Ascending aorta (tissue), 2 donors: Measurements from ENCODE around the gene GCNT3. TPM values are rescaled to one million over a fixed set of nuclear protein-coding genes. Genes with fewer than 3 reads are reported as not detected.

Source experiments
- DNase-seq, 2 donors: peaks; one replicate each; pipeline ENCODE4 v3.0.0-alpha.2; 2019; ENCODE audit warnings: low spot score in 2 of 2
- H3K27ac ChIP-seq, 2 donors: fragments of 200-600 bp; sonication (generic); one replicate each; pipeline ENCODE4 v1.5.1; 2016 to 2017; ENCODE audit warnings: mild to moderate bottlenecking in 1 of 2
- H3K27me3 ChIP-seq: fragments of 200-600 bp; sonication (generic); one replicate; pipeline ENCODE4 v1.5.1; 2017
- H3K36me3 ChIP-seq, 2 donors: fragments of 200-600 bp; sonication (generic); one replicate each; pipeline ENCODE4 v1.5.1; 2016
- H3K4me1 ChIP-seq, 2 donors: fragments of 200-600 bp; sonication (generic); one replicate each; pipeline ENCODE4 v1.5.1; 2016 to 2017; ENCODE audit warnings: mild to moderate bottlenecking in 1 of 2
- H3K4me3 ChIP-seq, 2 donors: fragments of 200-600 bp; sonication (generic); one replicate each; pipeline ENCODE4 v1.5.1; 2016 to 2017; ENCODE audit warnings: mild to moderate bottlenecking in 1 of 2
- H3K9me3 ChIP-seq, 2 donors: fragments of 200-600 bp; sonication (generic); one replicate each; pipeline ENCODE4 v1.5.1; 2016
- intact Hi-C: fragments of 100-400 bp; cut with DNase I; formaldehyde crosslinking; loops from one replicate; pipeline ENCODE4 v1.15.1; 2023
- total RNA-seq: library from RNA; depleted of rRNA; stranded (reverse); fragments of >200 nt; gene quantifications from one replicate; pipeline ENCODE4 v1.1.0, GENCODE V29; 2016
- TF ChIP-seq, protein P1 (sequence below), 3 experiments: fragments of 200-600 bp in 2 of 3; fragments of 450-650 bp in 1 of 3; sonication (generic) in 2 of 3; IDR thresholded peaks; one replicate each; pipeline ENCODE4 v1.5.1; 2016 to 2019; ENCODE audit warnings: antibody characterized with exemption in 3 of 3, mild to moderate bottlenecking in 1 of 3, moderate library complexity in 1 of 3

GCNT3 gene
- total RNA-seq, 1 donor from 2014 or later: not detected

DNA sequence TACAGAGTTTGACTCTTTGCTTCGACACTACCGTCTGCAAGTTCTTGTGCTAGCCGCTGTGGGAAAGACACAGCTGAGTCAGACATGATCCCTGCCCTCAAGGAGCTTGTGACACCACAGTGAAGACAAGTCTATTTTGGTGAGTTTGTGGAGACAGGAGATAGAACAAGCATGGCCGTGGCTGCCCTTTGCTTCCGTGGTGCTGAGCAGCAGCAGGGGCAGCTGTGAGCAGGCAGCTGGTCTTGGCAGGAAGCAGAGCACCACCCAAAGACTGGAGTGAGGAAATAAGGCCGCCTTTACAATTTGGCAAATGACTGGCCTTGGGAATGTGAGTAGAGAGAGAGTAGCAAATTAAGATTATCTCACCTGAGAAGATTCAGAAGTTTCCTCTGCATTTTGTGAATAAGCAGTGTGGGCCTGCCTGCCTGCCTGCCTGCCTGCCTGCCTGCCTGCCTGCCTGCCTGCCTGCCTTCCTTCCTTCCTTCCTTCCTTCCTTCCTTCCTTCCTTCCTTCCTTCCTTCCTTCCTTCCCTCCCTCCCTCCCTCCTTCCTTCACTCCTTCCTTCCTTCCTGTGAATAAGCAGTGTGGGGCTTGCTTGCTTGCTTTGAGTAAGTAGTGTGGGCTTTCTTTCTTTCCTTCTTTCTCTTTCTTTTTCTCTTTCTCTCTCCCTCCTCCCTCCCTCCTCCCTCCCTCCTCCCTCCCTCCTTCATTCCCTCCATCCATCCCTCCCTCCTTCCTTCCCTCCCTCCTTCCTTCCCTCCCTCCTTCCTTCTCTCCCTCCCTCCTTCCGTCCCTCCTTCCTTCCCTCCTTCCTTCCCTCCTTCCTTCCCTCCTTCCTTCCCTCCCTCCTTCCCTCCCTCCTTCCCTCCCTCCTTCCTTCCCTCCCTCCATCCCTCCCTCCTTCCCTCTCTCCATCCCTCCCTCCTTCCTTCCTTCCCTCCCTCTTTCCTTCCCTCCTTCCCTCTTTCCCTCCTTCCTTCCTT is 1.6 kb upstream of the GCNT3 start:
- TF ChIP-seq, protein P1, sequence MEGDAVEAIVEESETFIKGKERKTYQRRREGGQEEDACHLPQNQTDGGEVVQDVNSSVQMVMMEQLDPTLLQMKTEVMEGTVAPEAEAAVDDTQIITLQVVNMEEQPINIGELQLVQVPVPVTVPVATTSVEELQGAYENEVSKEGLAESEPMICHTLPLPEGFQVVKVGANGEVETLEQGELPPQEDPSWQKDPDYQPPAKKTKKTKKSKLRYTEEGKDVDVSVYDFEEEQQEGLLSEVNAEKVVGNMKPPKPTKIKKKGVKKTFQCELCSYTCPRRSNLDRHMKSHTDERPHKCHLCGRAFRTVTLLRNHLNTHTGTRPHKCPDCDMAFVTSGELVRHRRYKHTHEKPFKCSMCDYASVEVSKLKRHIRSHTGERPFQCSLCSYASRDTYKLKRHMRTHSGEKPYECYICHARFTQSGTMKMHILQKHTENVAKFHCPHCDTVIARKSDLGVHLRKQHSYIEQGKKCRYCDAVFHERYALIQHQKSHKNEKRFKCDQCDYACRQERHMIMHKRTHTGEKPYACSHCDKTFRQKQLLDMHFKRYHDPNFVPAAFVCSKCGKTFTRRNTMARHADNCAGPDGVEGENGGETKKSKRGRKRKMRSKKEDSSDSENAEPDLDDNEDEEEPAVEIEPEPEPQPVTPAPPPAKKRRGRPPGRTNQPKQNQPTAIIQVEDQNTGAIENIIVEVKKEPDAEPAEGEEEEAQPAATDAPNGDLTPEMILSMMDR (IDR thresholded peaks at IDR 0.05): no peak
- H3K4me3 ChIP-seq: no peak overlapping the region
- intact Hi-C loops: no loop called here

DNA sequence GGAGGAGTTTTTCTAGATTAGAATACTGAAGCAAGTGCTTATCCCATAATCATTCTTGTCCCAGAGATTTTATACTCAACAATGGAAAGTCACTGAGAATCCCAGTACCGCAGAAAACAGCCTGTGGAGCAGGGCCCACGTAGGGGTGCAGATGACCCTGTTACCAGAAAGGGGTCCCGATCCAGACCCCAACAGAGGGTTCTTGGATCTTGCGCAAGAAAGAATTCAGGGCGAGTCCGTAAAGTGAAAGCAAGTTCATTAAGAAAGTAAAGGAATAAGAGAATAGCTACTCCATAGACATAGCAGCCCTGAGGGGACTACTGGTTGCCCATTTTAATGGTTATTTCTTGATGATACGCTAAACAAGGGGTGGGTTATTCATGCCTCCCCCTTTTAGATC is 2.6 kb downstream of the GCNT3 start:
- Histone ChIP-seq H3K4me1 (no peaks in the 10 kb centered on the region), H3K9me3 (no peaks in the 10 kb centered on the region), H3K4me3 (no peak overlapping the region), H3K27me3 (no peaks in the 10 kb centered on the region), H3K36me3 (no peaks in the 10 kb centered on the region), H3K27ac (no peak overlapping the region)
- no peak for DNase-seq
- intact Hi-C loops: no loop called here
- TF ChIP-seq, protein P1 (IDR thresholded peaks at IDR 0.05): no peak

More for the DNA sequence above, 1.6 kb upstream of the GCNT3 start:
- no peaks in the 10 kb centered on the region for H3K27me3 ChIP-seq
- H3K4me1 ChIP-seq: no peaks in the 10 kb centered on the region
- no peak overlapping the region for H3K27ac ChIP-seq
- H3K36me3 ChIP-seq: no peaks in the 10 kb centered on the region
- no peaks in the 10 kb centered on the region for H3K9me3 ChIP-seq
- no peak for DNase-seq

DNA sequence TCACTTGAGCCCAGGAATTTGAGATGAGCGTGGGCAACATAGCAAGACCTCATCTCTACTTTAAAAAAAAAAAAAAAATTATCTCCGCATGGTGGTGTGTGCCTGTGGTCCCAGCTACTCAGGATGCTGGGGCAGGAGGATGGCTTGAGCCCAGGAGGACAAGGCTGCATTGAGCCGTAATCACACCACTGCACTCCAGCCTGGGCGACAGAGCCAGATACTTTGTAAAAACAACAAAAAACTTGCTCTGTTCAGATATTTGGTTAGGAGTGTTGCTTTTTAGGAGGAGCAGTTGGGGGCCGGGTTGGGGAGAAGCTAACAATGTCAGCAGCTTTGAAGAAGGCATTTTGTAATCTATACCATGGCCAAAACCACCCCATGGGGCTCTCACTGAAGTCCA is 4.1 kb downstream of the GCNT3 start:
- Histone ChIP-seq H3K27ac (no peak overlapping the region), H3K4me1 (no peaks in the 10 kb centered on the region), H3K4me3 (no peak overlapping the region), H3K9me3 (no peaks in the 10 kb centered on the region), H3K27me3 (no peaks in the 10 kb centered on the region), H3K36me3 (no peaks in the 10 kb centered on the region)
- TF ChIP-seq, protein P1 (IDR thresholded peaks at IDR 0.05): no peak
- intact Hi-C loops: no loop called here
- DNase-seq: no peak

DNA sequence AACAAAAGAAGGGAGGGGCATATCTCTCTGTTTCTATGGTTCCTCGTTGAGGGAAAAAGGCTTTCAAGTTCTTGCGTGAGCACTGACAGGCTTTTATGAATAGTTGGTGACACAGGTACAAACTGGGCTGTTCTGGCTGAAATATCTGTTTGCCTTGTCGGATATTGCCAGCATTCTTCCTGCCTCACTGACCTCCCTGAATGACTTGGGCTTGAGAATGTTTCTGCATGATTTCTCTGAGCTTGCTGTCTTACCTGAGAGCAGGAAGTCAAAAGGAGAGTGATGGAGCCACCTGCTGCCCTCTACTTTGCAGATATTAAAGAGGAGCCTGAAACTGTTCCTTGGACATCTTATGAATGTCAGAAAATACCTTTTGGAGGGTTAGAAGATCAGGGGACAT is 4.8 kb downstream of the GCNT3 start:
- intact Hi-C loops: no loop called here
- Histone ChIP-seq H3K4me1 (no peaks in the 10 kb centered on the region), H3K27me3 (no peaks in the 10 kb centered on the region), H3K36me3 (no peaks in the 10 kb centered on the region), H3K9me3 (no peaks in the 10 kb centered on the region), H3K4me3 (no peak overlapping the region), H3K27ac (no peak overlapping the region)
- TF ChIP-seq, protein P1 (IDR thresholded peaks at IDR 0.05): no peak
- no peak for DNase-seq

DNA sequence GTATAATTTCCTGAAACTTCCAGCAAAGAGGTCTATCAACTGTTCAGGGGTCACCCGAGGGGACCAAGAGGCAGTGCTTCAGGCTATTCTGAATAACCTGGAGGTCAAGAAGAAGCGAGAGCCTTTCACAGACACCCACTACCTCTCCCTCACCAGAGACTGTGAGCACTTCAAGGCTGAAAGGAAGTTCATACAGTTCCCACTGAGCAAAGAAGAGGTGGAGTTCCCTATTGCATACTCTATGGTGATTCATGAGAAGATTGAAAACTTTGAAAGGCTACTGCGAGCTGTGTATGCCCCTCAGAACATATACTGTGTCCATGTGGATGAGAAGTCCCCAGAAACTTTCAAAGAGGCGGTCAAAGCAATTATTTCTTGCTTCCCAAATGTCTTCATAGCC is 6.8 kb downstream of the GCNT3 start:
- Histone ChIP-seq H3K36me3 (no peaks in the 10 kb centered on the region), H3K27ac (no peak overlapping the region), H3K9me3 (no peaks in the 10 kb centered on the region), H3K4me1 (no peaks in the 10 kb centered on the region), H3K27me3 (no peaks in the 10 kb centered on the region), H3K4me3 (no peak overlapping the region)
- TF ChIP-seq, protein P1 (IDR thresholded peaks at IDR 0.05): no peak
- intact Hi-C loops: no loop called here
- DNase-seq: no peak
